Activated gamma-delta T cell (primary cell): ENCODE measurements around the gene XRCC1.
A peak's percentile ranks its signal among the peaks of the same experiment; 100 is the strongest.

ENCODE experiments used
- DNase-seq: peaks from one replicate; lab custom pipeline; 2025; lab: John Stamatoyannopoulos, UW
- total RNA-seq, 2 donors: gene quantifications; one replicate each; lab custom pipeline; 2026; lab: John Stamatoyannopoulos, UW

The XRCC1 gene, protein sequence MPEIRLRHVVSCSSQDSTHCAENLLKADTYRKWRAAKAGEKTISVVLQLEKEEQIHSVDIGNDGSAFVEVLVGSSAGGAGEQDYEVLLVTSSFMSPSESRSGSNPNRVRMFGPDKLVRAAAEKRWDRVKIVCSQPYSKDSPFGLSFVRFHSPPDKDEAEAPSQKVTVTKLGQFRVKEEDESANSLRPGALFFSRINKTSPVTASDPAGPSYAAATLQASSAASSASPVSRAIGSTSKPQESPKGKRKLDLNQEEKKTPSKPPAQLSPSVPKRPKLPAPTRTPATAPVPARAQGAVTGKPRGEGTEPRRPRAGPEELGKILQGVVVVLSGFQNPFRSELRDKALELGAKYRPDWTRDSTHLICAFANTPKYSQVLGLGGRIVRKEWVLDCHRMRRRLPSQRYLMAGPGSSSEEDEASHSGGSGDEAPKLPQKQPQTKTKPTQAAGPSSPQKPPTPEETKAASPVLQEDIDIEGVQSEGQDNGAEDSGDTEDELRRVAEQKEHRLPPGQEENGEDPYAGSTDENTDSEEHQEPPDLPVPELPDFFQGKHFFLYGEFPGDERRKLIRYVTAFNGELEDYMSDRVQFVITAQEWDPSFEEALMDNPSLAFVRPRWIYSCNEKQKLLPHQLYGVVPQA
- total RNA-seq, result 24.4 to 28.7 reads per million in 2 donors

DNA sequence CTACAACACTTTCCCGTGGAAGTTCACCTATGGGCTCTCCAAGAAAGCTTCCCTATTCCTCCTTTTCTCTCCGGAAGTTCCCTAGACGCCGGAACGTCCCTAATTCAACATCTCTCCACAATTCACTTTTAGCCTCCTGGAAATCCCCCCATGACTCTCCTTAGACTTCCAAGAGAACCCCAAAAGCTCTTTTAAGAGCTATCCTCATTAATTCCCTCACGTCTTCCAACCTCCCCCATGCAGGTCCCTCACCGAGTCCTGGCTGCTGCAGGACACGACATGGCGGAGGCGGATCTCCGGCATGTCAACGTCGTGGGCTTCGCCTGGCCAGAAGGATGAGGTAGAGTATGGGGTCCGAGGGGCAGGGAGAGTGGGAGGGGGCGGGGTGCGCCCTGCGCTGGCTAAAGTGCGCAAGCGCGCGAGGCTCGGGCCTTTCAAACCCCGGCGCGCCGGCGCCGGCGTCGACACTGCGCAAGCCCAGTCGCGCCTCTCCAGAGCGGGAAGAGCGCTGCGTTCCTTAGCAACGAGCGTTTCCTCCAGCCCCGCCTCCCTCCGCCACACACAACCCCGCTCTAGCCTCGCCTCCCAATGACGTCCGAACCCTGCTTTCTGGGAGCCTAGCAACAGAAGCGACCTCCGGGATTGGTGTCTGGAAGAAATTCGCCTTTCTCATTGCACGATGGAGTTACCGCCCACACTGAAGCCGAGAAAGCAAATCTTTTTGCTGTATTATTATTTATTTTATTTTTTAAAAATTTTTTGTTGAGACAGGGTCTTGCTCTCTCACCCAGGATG lies at the start of gene XRCC1, which contains the start of gene PINLYP:
Gene XRCC1 (minus strand): TSS at position 372 of the 795 bp plus-strand sequence. CDS start 69 bp downstream, at position 303.
Gene PINLYP (plus strand): TSS at position 646 of the 795 bp plus-strand sequence. CDS start 1,391 bp downstream, outside the sequence.
- DNase-seq, result peak; percentile 89

DNA sequence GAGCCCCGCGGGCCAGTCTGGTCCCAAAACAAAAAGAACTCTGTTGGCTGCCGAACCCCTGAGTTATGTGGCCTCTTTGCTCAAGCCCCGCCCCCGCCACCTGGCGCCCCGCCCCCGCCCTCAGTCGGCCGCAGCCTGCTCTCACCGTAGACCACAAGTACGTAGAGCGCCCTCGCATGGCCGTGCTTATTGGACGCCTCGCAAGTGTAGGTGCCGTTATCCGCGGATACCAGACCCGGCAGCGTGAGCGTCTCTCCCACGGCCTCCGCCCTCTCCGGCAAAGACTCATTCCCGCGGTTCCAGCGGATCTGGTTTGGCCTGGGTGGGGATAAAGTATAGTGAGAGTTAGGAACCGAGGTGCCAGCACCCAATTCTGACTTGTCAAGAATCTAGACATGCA lies 49.6 kb upstream of the XRCC1 start:
- DNase-seq, result peak; percentile 45

DNA sequence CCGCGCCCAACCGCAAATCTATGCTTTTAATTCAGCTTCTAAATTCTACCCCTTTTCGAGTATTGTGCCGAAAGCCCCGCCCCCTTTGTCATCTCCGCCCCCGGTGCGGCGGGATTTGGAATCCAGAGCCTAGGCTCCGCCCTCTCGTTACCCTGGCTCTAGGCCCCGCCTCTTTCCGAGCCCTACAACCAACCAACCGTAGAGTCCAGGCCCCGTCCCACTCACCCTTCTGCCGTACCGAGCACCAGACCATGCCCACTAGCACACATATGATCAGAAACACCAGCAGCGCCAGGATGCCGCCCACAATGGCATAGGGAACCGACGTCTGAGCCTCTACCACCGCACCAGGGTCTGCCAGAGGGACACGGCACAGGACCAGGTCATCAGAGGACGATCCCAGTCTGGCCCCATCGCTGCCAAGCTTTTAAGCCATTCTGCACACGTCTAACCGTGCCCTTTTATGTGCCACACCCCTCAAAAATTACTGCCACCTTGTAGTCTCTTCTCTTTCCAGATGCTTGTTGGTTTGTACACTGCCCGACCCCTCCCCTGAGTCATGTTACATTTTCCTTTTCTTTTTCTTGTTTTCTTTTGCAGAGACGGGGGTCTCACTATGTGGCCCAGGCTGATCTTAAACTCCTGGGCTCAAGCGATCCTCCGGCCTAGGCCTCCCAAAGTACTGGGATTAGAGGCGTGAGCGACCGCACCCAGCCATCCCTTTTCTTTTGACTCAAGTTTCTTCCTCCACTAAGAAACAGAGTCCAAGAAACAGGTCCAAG lies 48.8 kb upstream of the XRCC1 start:
- DNase-seq, result no peak

DNA sequence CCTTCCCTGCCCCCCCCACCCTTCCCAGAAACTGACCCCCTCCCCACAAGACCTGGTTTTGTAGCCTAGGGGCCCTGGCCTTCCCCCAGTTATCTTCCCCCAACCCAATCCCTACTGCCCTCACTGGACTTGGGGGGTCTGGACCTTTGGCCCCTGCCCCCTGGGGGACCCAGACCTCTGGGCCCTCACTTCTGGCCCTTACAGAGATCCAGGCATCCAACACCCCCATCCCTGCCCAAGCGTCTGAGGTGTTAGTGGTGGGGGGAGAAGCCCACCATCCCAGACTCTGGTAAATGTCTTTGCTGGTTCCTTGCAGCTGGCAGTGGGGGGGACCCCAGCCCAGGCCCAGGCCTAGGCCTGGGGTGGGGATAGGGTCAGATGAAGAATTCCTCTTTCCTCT lies 47.6 kb upstream of the XRCC1 start:
- no peak for DNase-seq

DNA sequence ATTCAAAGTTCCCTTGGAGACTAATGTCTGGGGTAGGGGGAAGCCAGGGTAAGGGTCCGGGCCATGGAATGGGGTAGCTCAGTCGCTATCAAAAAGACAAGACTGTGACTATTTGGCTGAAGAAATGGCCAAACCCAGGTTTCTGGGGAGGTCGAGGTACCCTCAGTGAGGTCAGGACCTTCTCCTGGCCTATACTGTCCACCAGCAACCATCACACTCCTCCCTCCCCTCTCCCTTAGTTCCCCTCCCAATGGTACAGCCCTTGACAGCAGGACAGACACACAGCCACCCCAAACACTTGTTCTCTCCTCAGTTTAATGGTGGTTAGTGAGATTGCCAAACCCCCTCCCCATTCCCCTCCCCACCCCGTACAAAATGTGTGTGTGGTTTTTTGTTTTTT lies 46.7 kb upstream of the XRCC1 start:
- DNase-seq, result no peak

DNA sequence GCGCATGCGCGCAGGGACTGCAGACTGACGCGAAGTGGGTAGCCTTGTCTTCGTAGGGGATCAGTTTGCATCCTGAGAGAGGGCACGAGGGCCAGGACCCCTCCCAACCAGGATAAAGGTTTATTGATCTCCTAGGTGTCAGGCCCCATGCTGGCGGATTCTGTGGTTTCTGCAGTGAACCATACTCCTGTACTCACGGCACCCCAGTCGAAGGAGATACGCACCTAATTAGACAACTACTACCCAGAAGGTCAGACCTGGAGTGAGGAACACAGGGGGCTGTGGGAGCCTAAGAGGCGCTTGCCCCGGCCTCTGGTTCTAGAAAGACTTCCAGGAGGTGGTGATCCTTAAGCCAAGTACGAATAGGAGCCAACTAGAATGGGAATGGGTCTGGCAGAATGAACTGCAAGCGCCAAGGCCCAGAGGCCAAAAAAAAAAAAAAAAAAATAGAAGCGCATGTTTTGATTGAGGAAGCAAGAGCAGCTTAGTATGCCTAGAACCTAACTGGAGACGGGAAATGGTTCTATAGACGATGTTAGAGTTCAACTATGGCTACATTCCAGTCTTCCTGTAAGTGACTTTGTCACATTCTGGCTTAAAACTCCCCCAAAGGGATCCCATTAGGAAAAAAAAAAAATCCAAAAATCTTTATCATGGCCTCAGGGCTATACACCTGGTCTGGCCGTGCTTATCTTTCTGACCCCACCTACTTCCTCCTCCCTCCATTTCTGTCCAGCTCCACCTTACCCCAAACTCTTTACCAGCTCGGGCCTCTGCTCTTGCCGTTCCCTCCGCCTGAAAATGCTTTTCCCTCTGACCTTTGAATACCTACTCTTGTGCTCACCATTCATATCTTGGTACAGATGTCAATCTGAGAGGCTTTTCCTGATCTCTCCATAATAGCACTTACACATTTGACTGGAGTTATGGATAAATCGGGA lies 45.0 kb upstream of the XRCC1 start:
- DNase-seq, result no peak

DNA sequence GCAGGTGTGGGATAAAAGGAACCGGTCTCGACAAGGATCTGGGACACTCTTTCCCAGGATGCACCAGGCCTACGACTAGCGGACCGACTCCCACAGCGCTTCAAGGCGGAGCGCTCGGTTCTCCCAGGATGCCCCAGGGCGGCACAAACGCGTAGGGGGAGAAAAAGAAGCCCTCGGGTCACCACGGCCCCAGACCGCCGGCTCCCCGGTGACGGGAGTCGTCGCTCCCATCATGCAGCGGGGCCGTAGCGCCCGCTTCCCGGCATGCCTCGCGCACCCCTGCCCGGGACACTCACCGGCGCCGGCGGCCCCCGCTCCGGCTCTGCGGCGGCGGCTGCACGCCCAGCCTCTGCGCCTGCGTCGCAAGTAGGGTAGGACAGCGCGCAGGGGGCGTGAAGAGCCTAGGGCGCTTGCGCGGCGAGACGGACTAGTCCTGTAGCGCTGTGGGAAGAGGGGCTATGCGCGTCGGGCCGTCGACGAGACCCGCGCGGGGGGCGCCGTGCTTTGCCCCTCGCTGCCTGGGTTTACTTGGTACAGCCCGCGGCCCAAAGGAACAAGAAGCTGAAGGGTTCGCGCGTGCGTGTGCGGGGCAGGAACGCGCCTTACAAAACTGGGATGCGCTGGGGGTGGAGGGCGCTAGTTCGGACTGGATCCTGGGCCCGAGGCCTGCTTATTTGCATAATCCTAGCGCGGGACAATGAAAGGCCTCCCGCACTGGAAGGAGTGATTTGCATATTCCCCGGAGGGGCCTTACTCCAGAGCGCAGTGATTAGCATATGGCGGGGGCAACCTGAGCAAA lies 44.1 kb upstream of the XRCC1 start, which contains the start of gene ZNF428:
Gene ZNF428 (minus strand): TSS at position 368 of the 799 bp plus-strand sequence. CDS start 5,325 bp downstream, outside the sequence.
- peak; percentile 85 for DNase-seq

DNA sequence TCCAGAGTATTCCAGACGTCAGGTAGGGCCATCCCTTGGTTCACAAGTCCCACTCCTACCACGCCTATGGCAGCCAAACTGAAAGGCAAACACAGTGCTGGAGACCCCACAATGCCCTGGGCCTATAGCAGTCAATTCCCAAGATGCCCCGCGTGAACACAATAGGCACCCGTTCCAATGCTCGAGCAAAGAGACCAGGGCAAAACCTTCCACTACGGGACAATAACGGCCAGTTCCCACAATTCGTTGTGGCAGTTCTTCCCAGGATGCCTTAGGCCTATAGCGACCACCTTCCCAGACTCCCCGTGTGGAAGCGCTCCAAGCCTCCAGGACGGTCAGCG lies 43.6 kb upstream of the XRCC1 start:
- no peak for DNase-seq

DNA sequence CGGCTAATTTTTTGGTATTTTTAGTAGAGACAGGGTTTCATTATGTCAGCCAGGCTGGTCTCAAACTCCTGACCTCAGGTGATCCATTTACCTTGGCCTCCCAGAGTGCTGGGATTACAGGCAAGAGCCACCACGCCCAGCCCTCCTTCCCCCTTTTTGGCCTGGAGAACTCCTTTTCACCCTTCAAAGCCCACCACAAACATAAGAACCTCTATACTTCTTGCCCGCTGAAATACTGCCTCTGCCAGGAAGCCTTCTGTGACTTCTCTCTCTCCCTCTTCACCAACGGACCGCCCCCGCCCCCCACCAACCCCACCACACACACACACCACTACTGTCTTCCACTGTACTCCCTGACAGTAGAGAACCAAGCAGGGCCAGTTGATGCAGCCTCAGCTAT lies 41.6 kb upstream of the XRCC1 start:
- no peak for DNase-seq

DNA sequence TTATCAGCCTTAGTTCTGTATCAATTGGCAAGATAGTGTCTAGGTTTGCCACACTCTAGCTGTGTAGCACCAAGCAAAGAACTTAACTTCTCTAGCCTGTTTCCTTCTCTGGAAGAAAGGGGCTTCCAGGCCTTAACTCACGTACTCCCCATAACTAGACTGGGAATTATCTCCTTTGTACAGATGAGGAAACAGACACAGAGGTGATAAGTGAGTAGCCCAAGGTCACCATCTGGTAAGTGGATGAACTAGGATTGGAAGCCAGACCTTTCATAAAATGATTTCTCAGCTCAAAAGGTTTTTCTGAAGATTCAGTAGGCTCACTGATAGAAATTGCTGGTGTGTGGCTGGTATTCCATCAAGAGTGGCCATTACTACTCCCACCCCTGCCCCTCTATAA lies 41.0 kb upstream of the XRCC1 start:
- no peak for DNase-seq

DNA sequence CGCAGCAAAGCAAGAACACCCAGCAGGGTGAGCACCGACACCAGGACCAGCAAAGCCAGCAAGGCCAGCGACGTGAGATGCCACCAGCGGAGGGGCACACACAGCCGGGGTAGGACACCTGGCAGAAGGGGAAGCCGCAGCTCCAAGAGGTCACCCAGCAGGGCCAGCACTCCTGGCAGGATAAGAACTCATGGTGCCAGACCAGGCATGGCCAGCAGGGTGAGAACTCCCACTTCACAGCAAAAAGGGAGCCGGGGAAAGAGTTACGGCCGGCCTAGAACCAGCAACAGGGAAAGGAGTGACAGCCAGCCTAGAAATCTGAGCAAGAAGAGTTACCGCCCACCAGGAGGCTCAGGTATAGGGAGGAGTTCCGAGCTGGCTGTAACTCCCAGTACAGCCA lies 37.0 kb upstream of the XRCC1 start:
- no peak for DNase-seq

DNA sequence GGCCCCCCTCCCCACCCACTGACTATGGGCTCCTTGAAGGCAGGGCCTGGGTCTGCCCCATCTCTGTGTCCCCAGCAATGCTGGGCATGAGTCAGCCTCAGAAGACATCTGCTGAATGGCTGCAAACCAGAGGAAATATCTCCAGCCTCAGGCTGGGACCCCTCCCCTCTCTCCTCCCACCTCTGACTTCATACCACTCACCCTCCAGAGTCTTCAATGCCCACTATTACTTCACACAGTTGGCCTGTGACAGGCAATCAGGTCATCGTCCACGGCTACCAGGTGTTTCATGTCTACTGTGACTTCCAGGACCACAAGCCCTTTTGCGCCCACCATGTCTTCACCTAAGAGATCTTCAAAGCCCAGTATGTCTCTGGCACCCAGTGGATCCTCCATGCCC lies 36.5 kb upstream of the XRCC1 start, which contains the start of gene SRRM5:
Gene SRRM5 (plus strand): TSS at position 301 of the 400 bp plus-strand sequence. CDS start 34 bp downstream, at position 335.
- no peak for DNase-seq

DNA sequence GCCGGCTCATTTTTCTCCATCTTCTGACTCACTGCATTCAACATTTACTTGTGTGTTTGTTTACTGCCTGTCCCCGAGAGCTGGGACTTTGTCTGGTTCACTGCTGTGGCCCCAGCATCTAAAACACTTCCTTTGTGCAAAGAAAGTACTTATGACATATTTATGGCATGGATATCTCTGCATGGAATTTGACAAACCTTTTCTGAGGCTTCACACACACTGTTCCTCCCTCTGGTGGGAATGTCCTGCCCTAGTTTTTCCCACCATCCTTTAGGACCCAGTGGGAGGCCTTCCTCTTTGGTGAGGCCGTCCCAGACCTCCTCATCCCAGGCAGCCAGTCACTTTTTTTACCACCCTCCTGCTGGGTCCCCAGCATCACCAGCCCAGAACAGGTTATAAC lies 35.2 kb upstream of the XRCC1 start:
- no peak for DNase-seq

DNA sequence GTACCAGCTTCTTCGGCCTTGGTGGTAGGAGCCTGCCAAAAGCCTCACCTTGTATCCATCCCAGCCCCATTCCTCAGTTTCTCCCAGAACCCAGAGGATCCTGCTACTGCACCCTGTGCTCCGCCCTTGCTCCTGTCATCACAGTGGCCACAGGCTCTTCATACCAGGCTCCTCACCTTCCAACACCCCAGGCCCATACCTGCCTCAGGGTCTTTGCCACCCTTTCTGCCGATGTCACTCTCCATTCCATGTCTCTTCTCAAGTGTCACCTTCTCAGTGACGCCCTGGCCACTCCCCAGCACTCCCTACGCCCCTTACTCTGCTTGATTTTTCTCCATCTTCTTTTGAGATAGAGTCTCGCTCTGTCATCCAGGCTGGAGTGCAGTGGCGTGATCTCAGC lies 34.5 kb upstream of the XRCC1 start:
- DNase-seq, result no peak

DNA sequence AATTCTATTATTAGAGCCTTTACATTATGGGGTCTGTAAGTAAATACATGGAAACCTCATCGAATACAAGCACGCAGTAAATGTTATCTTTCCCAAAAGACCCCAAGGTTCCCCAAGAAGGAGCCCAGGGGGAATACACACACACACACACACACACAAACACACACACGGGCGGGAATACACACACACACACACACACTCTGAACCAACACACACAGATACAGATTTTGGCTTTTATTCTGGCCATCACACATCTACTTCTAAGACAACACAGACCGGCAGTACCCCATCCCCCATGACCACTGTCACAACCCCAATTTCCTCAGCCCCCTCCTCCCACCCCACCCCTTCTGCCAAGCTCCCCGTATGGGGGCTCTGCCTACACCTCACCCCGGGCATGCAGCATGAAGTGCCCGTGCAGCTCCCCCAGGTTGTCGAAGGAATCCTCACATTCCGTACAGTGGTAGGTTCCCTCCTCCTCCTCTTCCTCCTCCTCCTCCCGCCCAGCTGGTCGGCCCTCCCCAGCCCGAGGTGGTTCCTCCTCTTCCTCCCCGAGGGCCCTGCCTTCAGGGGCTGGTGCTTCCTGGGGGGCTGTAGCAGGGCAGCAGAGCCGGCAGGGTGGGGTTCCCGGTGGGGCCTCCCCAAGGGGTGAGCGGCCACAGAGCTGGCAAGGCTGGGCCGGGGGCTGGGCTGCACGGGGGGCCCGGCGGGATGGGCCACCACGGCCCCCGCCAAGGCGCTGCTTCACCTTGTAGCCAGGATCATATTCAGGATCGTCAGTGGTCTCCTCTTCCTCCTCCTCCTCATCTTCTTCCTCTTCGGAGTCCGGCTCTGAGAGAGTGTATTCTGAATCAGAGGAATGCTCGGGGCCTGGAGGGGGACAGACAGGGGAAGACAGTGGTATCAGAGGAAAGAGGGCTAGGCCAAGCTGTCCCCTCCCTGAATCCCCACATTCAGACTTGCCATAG lies 32.2 kb upstream of the XRCC1 start:
- DNase-seq, result no peak

DNA sequence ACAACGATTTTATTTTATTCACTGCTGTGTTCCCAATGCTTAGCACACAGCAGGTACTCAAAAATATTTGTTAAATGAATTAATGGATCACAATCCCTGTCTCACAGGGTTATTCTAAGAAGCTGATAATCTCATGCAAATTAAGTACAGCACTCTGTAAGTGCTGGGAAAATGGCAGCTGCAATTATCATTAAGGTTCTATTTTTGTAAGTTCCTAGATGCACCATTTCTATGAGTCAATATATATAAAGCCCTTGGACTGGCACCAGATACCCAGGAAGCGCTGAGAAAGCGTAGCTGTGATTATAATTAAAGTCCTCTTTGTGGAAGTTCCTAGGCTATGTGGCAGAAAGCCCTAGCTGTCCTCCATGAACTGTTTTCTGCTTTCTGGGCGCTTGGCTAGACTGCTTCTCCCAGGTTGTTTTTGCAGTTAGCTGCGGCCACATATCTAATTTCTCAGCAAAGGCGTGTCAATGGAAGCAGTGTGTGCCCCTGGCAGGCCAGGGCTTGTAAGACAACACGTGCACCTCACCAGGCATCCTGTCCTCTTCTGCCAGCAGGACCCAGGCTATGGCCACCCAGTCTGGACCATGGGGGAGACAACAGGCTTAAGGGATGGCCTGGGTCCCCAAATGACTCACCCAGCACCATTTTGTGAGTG lies 31.4 kb upstream of the XRCC1 start:
- DNase-seq, result no peak

DNA sequence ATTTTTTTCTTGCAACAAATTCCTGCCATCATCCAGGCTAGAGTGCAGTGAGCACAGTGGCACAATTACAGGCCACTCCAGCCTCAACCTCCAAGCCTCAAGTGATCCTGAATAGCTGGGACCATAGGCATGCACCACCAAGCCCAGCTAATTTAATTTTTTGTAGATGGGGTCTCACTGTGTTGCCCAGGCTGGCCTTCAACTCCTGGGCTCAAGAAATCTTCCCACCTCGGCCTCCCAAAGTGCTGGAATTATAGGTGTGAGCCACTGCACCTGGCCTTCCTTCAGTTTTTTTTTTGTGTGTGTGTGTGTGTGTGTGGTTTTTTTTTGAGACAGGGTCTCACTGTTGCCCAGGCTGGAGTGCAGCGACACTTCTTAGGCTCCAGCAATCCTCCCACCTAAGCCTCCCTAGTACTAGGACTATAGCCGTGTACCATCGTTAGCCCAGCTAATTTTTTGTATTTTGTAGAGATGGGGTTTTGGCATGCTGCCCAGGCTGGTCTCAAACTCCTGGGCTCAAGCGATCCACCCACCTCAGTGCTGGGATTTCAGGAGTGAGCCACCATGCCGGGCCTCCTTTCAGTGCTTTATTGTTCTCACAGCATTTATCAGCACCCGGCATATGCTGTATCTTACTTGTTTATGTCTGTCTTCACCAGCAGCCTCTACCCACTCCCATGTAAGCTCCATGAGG lies 30.7 kb upstream of the XRCC1 start:
- no peak for DNase-seq
